ENCODE measurements around the gene ZNF76.

Gene ZNF76

DNA sequence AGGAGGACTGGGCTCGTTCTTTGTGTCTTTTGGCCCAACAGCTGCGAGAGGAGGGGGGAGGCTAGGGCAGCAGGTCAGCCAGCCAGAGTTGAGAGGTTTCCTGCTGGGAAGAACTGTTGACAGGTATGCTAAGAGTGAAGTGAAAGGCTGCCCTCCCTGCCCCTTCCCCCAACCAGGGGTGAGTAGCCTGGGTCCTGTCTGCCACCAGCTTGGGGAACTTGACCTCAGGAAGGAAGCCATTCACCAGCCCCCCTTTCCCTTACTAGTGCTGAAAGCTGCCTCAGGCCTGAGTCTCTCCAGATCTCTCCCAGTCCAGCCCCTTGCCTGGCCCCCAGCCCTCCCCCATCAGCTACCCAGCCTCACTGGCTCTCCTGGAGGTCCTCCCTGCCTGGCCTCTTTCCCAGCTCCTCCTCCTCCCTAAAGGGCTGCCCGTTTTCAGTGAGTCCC is 20.7 kb upstream of the ZNF76 start:
- peak; percentile 89 for DNase-seq

DNA sequence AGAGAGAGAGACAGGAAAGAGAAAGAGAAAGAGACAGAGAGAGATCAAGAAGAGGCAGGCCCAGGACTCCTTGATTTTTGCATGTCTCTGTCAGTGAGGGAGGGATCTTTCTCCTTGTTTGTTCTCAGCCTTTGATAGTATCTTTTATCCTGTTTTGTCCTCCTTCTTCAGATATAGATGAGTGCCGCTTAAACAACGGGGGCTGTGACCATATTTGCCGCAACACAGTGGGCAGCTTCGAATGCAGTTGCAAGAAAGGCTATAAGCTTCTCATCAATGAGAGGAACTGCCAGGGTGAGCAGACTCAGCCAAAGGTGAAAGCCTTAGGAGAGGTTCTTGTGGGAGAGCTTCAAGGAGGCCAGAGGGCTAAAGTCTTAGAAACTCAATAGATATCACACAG is 20.0 kb upstream of the ZNF76 start:
- DNase-seq = no peak

GRCh38 chr6:35240838-35241801 is 18.4 kb upstream of the ZNF76 start:
- DNase-seq = peak; percentile 92

DNA sequence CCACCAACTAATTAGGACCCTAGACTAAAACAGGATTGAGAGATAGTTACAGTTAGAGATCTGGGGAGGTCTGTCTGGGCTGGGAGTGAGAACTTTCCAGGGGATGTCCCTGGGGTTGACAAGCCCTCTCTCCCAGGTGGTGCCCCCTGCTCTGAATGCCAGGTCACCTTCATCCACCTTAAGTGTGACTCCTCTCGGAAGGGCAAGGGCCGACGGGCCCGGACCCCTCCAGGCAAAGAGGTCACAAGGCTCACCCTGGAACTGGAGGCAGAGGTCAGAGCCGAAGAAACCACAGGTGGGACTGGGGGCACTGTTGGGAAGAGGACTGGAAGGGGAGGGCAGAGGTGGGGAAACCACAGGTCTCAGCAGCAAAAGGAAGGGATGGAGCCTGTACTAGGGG is 17.0 kb upstream of the ZNF76 start:
- DNase-seq = no peak

- no peak for DNase-seq
Measured at GRCh38 chr6:35242906-35243305, 16.6 kb upstream of the ZNF76 start.

- no peak for DNase-seq
Measured at GRCh38 chr6:35243386-35243958, 16.1 kb upstream of the ZNF76 start.

- DNase-seq = no peak
Measured at GRCh38 chr6:35244551-35244950, 15.0 kb upstream of the ZNF76 start.

DNA sequence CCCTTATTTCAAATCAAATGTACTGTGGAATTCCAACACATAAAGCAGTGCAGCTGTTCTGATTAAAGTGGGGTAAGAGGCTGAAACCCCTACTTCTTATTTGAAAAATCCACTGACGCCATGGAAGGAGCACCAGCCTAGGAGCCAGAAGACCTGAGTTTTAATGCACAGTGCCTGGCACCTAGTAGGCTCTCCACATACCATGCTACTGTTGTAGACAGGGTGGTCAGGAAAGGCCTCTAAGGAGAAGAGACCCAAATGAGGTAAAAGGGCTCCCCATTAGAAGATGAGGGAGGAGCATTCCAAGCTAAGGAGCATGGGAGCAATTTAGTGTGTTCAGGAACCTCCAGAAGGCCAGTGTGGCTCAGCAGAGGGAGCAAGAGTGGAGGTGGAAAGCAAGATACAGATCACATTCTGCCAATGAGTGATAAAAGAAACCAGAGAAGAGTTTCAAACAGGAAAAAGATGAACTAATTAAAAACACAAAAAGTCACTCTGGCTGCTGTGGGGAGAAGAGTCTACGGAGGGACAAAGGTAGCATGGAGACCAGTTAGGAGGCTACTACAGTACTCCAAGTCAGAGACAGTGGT is 11.8 kb upstream of the ZNF76 start:
- DNase-seq = no peak

GRCh38 chr6:35248300-35248699 is 11.2 kb upstream of the ZNF76 start:
- DNase-seq = no peak

DNA sequence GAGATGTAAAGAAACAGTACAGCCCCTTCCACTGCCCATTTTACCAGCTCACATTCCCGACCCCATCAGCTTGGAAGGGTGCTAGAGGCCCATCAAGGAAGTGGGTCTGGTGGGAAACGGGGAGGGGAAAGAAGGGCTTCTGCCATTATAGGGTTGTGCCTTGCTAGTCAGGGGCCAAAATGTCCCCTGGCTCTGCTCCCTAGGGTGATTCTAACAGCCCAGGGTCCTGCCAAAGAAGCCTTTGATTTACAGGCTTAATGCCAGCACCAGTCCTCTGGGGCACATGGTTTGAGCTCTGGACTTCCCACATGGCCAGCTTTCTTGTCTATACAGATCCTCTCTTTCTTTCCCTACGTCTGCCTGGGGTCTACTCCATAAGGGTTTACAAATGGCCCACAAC is 10.6 kb upstream of the ZNF76 start:
- DNase-seq = no peak

DNA sequence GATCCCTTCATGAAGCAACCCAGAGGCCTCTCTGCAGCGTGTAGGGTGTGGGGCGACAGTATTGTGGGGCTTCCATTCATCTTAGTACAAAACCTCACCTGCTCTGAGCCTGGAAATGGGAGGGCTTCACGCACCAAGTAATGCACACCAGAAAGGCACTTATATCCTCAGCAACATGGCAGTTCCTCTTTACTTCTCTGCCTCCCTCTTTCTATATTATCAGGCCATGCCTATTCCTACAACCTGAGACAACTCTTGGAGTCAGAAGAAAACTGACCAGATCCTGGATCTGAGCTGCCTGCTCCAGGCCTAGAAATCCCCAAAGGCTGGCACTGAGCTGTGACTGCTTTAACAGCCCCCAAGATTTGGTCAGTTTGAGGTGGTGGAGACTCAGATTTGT is 7.6 kb upstream of the ZNF76 start:
- DNase-seq = no peak

GRCh38 chr6:35253249-35253648 is 6.3 kb upstream of the ZNF76 start:
- DNase-seq = no peak

DNA sequence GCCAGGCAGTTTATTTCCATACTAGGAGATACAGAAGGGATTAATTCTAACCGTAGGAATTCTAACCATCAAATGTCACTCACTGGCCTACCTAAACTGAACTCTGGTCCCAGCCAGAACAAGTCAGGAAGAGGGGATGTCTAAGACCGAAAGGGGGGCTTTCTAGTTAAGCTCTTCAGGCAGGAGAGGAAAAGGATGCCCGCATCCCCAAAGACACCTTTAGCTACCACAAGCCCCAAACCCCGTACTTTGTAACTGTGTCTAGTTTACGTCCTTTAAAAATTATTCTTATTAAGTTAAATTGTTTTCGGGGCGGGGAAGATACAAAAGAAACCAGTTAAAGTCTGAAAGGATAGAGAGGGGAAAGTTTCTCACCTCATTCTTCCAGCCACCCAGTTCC is 1.2 kb upstream of the ZNF76 start:
- no peak for DNase-seq

GRCh38 chr6:35258858-35259193 is 709 bp upstream of the ZNF76 start:
- peak; percentile 81 for DNase-seq

- peak; percentile 64 for DNase-seq
Measured at GRCh38 chr6:35259948-35260590, 534 bp downstream of the ZNF76 start.

- DNase-seq = no peak
Measured at GRCh38 chr6:35260591-35261570, 1.3 kb downstream of the ZNF76 start.

DNA sequence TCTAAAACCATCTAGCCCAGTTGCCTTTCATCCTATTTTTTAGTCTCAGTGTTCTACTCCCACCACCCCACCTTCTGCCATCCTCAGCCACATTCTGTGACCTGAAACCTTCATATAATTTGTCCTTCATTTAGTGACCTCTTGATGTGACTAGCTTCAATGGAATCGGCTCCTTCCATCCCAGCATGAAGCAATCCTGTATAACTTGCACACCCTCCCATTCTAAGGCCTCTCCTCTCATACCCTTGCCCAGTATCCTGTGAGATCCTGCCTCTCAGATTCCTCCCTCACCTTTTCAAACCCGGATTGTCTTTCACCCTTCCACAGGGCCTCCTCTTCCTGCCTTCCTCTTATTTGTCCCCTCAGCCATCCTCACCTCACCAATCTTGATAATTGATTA is 3.1 kb downstream of the ZNF76 start:
- no peak for DNase-seq

- DNase-seq = no peak
Measured at GRCh38 chr6:35264550-35265274, 5.2 kb downstream of the ZNF76 start.

- DNase-seq = no peak
Measured at GRCh38 chr6:35265523-35265922, 6.0 kb downstream of the ZNF76 start.

DNA sequence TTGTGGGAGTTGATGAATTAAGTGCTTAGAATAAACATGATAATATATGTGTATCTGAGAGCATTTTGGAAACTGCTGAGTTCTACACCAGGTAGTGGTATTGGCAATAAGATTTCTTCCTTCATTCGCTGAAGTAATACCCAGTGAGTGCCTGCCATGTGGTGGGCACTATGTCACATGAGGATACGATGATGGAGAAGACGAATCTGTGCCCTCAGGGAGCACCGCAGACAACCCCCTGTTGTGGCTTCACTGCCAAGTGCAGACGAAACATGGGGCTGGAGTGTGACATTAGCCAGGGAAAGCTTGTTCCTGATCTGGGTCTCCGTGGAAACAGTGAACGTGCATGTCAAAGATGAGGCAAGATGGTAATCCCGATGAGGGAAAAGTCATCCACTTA is 7.9 kb downstream of the ZNF76 start:
- no peak for DNase-seq

- DNase-seq = no peak
Measured at GRCh38 chr6:35267897-35268296, 8.4 kb downstream of the ZNF76 start.

- DNase-seq = no peak
Measured at GRCh38 chr6:35272005-35272404, 12.5 kb downstream of the ZNF76 start.

All from NCI-H510A treated with DMSO at 0.1 percent for 48 hours (cell line).